GM19395 (cell line): ENCODE measurements around the gene CAMTA1.
"Not testable (repeated sequence)": the region's sequence is repeated elsewhere in the genome, so short reads cannot be mapped to it uniquely, and the experiment has no call there.

Source experiments
- ATAC-seq: cut with Tn5 transposase; IDR thresholded peaks from one replicate; pipeline ENCODE4 v1.9.1; 2021; ENCODE audit warnings: mild to moderate bottlenecking, moderate library complexity; ENCODE audit not compliant: unreplicated experiment

Gene CAMTA1

GRCh38 chr1:6810146-6810734 is 25.0 kb downstream of the CAMTA1 start:
- not testable (repeated sequence) for ATAC-seq

- ATAC-seq: no peak
These were observed 26.3 kb downstream of the CAMTA1 start for GRCh38 chr1:6811583-6811982.

- no peak for ATAC-seq
These were observed 27.9 kb downstream of the CAMTA1 start for GRCh38 chr1:6813165-6813564.

- ATAC-seq: no peak
These were observed 30.5 kb downstream of the CAMTA1 start for GRCh38 chr1:6815726-6816125.

- ATAC-seq: no peak
These were observed 34.2 kb downstream of the CAMTA1 start for GRCh38 chr1:6819246-6820040.

GRCh38 chr1:6820899-6821298 is 35.6 kb downstream of the CAMTA1 start:
- no peak for ATAC-seq

- peak; percentile 89 for ATAC-seq
These were observed 37.5 kb downstream of the CAMTA1 start for GRCh38 chr1:6822530-6823359.

- no peak for ATAC-seq
These were observed 38.5 kb downstream of the CAMTA1 start for GRCh38 chr1:6823793-6824192.

GRCh38 chr1:6824665-6825368 is 39.6 kb downstream of the CAMTA1 start:
- no peak for ATAC-seq

GRCh38 chr1:6825828-6826227 is 40.6 kb downstream of the CAMTA1 start:
- ATAC-seq: no peak

- no peak for ATAC-seq
These were observed 41.8 kb downstream of the CAMTA1 start for GRCh38 chr1:6827079-6827478.

- ATAC-seq: no peak
These were observed 42.4 kb downstream of the CAMTA1 start for GRCh38 chr1:6827630-6828165.

GRCh38 chr1:6831366-6831765 is 46.1 kb downstream of the CAMTA1 start:
- ATAC-seq: no peak

GRCh38 chr1:6832006-6832405 is 46.8 kb downstream of the CAMTA1 start:
- not testable (repeated sequence) for ATAC-seq

GRCh38 chr1:6832531-6833188 is 47.4 kb downstream of the CAMTA1 start:
- no peak for ATAC-seq

- no peak for ATAC-seq
These were observed 48.5 kb downstream of the CAMTA1 start for GRCh38 chr1:6833804-6834203.

GRCh38 chr1:6834366-6834765 is 49.1 kb downstream of the CAMTA1 start:
- ATAC-seq: no peak

GRCh38 chr1:6835139-6835538 is 49.9 kb downstream of the CAMTA1 start:
- no peak for ATAC-seq

- no peak for ATAC-seq
These were observed 57.0 kb downstream of the CAMTA1 start for GRCh38 chr1:6842301-6842700.

GRCh38 chr1:6845786-6846185 is 60.5 kb downstream of the CAMTA1 start:
- not testable (repeated sequence) for ATAC-seq
